ENCODE data around the gene TEX10.

- TF ChIP-seq CTCF (IDR thresholded peaks at IDR 0.05) = no peak
- TF ChIP-seq, protein P1, sequence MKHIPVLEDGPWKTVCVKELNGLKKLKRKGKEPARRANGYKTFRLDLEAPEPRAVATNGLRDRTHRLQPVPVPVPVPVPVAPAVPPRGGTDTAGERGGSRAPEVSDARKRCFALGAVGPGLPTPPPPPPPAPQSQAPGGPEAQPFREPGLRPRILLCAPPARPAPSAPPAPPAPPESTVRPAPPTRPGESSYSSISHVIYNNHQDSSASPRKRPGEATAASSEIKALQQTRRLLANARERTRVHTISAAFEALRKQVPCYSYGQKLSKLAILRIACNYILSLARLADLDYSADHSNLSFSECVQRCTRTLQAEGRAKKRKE (CRISPR knock-in tag; IDR thresholded peaks at IDR 0.05; ENCODE audit: low read depth) = no peak
- no peak for TF ChIP-seq ESRRA (IDR thresholded peaks at IDR 0.05; ENCODE audit: borderline replicate concordance, low read length)
- TF ChIP-seq KDM5A (IDR thresholded peaks at IDR 0.05) = no peak
- TF ChIP-seq POLR2AphosphoS2 (conservative IDR thresholded peaks at IDR 0.05; ENCODE audit: low read length) = no peak
- no peak for TF ChIP-seq BHLHE40 (IDR thresholded peaks at IDR 0.05; ENCODE audit: low read depth, low read length)
- TF ChIP-seq RFX5 (IDR thresholded peaks at IDR 0.05) = no peak
- no peak for TF ChIP-seq ELK1 (IDR thresholded peaks at IDR 0.05; ENCODE audit: low read depth, low read length)
- no peak for TF ChIP-seq CEBPB (IDR thresholded peaks at IDR 0.05)
- no peak for TF ChIP-seq ZSCAN20 (CRISPR knock-in tag; IDR thresholded peaks at IDR 0.05)
- TF ChIP-seq, protein P2, sequence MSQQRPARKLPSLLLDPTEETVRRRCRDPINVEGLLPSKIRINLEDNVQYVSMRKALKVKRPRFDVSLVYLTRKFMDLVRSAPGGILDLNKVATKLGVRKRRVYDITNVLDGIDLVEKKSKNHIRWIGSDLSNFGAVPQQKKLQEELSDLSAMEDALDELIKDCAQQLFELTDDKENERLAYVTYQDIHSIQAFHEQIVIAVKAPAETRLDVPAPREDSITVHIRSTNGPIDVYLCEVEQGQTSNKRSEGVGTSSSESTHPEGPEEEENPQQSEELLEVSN (IDR thresholded peaks at IDR 0.05; ENCODE audit: borderline replicate concordance, low read depth) = no peak
These were observed 5.9 kb downstream of the TEX10 start for GRCh38 chr9:100346836-100347235.
